ENCODE results near the gene CEACAM7.

The CEACAM7 gene

GRCh38 chr19:41700381-41701195 is 12.5 kb upstream of the CEACAM7 start:
- no peak for DNase-seq (ENCODE audit: low read depth in 2 of 2)

GRCh38 chr19:41699968-41700323 is 11.9 kb upstream of the CEACAM7 start:
- no peak for DNase-seq (ENCODE audit: low read depth in 2 of 2)

GRCh38 chr19:41699231-41699967 is 11.3 kb upstream of the CEACAM7 start:
- no peak for DNase-seq (ENCODE audit: low read depth in 2 of 2)

DNA sequence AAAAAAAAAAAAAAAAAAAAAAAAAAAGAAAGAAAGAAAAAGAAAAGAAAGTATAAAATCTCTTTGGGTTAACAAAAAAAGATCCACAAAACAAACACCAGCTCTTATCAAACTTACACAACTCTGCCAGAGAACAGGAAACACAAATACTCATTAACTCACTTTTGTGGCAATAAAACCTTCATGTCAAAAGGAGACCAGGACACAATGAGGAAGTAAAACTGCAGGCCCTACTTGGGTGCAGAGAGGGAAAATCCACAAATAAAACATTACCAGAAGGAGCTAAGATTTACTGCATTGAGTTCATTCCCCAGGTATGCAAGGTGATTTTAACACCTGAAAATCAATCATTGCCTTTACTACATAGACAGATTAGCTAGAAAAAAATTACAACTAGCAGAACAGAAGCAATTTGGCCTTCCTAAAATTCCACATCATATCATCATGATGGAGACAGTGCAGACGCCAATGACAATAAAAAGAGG is 10.7 kb upstream of the CEACAM7 start:
- DNase-seq (ENCODE audit: low read depth in 2 of 2), result no peak

DNA sequence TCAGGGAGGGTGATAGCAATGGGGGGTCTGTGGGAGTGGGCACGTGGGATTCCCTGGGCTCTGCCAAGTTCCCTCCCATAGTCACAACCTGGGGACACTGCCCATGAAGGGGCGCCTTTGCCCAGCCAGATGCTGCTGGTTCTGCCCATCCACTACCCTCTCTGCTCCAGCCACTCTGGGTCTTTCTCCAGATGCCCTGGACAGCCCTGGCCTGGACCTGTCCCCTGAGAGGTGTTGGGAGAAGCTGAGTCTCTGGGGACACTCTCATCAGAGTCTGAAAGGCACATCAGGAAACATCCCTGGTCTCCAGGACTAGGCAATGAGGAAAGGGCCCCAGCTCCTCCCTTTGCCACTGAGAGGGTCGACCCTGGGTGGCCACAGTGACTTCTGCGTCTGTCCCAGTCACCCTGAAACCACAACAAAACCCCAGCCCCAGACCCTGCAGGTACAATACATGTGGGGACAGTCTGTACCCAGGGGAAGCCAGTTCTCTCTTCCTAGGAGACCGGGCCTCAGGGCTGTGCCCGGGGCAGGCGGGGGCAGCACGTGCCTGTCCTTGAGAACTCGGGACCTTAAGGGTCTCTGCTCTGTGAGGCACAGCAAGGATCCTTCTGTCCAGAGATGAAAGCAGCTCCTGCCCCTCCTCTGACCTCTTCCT is 9.3 kb upstream of the CEACAM7 start:
- no peak for DNase-seq (ENCODE audit: low read depth in 2 of 2)

- no peak for DNase-seq (ENCODE audit: low read depth in 2 of 2)
These were observed 8.5 kb upstream of the CEACAM7 start for GRCh38 chr19:41696402-41697197.

DNA sequence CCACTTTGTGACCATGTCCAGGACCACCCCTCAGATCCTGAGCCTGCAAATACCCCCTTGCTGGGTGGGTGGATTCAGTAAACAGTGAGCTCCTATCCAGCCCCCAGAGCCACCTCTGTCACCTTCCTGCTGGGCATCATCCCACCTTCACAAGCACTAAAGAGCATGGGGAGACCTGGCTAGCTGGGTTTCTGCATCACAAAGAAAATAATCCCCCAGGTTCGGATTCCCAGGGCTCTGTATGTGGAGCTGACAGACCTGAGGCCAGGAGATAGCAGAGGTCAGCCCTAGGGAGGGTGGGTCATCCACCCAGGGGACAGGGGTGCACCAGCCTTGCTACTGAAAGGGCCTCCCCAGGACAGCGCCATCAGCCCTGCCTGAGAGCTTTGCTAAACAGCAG is 7.7 kb upstream of the CEACAM7 start:
- DNase-seq (ENCODE audit: low read depth in 2 of 2), result no peak

DNA sequence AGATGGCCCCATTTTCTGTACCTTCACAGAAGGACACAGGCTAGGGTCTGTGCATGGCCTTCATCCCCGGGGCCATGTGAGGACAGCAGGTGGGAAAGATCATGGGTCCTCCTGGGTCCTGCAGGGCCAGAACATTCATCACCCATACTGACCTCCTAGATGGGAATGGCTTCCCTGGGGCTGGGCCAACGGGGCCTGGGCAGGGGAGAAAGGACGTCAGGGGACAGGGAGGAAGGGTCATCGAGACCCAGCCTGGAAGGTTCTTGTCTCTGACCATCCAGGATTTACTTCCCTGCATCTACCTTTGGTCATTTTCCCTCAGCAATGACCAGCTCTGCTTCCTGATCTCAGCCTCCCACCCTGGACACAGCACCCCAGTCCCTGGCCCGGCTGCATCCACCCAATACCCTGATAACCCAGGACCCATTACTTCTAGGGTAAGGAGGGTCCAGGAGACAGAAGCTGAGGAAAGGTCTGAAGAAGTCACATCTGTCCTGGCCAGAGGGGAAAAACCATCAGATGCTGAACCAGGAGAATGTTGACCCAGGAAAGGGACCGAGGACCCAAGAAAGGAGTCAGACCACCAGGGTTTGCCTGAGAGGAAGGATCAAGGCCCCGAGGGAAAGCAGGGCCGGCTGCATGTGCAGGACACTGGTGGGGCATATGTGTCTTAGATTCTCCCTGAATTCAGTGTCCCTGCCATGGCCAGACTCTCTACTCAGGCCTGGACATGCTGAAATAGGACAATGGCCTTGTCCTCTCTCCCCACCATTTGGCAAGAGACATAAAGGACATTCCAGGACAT is 7.0 kb upstream of the CEACAM7 start:
- no peak for DNase-seq (ENCODE audit: low read depth in 2 of 2)

DNA sequence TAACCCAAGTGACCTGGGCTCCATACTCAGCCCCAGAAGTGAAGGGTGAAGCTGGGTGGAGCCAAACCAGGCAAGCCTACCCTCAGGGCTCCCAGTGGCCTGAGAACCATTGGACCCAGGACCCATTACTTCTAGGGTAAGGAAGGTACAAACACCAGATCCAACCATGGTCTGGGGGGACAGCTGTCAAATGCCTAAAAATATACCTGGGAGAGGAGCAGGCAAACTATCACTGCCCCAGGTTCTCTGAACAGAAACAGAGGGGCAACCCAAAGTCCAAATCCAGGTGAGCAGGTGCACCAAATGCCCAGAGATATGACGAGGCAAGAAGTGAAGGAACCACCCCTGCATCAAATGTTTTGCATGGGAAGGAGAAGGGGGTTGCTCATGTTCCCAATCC is 6.1 kb upstream of the CEACAM7 start:
- DNase-seq (ENCODE audit: low read depth in 2 of 2), result no peak

DNA sequence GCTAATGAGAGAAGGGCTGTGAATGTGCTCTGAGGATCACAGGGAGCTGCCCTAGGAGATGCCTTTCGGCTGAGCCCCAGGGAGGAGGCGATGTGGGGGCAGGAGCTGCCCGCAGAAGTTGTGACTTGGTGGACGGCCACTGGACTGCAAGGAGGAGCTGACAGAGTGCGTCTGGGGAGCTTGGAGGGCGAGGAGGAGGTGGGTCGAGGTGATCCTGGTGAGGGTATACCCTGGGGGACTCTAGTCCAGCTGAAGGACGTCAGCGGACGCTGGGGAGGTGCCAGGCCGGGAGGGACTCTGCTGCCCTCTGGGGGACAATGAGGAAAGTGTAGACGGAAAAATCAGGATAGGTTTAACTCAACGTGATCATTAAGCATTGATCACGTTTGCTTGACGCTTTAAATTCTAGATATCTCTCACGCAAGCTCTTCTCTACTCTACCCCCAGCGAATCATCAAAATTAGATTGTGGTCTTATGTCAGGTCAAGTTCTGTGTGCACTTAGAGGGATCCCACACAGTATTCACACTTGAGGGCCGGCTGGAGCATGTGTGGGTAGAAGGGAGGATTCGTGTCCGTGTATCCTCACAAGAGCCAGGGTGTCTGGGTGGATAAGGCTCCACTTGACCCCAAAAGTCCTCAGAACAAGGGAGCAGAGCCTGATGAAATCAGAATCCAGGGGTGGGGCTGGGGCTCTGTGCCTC is 3.3 kb upstream of the CEACAM7 start:
- DNase-seq (ENCODE audit: low read depth in 2 of 2), result peak in 1 of 2 donors; percentile 25

GRCh38 chr19:41690801-41691065 is 2.7 kb upstream of the CEACAM7 start:
- no peak for DNase-seq (ENCODE audit: low read depth in 2 of 2)

- DNase-seq (ENCODE audit: low read depth in 2 of 2), result no peak
These were observed 2.1 kb upstream of the CEACAM7 start for GRCh38 chr19:41689993-41690800.

GRCh38 chr19:41688687-41689086 is 617 bp upstream of the CEACAM7 start:
- no peak for DNase-seq (ENCODE audit: low read depth in 2 of 2)

DNA sequence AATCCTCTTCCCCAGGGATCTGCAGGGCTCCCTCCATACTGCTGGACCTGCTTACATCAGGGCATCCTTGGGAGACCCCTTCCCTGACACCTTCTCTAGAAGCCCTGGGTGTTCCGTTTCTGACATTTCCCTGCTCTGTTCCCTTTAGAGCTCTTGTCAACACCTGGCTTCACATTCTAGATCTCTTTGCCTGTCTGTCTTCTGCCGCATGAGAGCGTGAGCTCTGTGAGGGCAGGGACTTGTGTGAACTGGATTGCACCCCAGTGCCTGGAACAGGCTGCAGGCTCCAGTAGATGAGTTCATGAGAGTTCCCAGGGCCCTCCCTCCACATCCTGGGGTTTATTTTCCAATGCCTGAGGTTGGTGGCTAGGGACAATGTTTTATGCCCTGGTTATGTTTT is 651 bp downstream of the CEACAM7 start:
- DNase-seq (ENCODE audit: low read depth in 2 of 2), result no peak

GRCh38 chr19:41682437-41682836 is 5.6 kb downstream of the CEACAM7 start:
- no peak for DNase-seq (ENCODE audit: low read depth in 2 of 2)

DNA sequence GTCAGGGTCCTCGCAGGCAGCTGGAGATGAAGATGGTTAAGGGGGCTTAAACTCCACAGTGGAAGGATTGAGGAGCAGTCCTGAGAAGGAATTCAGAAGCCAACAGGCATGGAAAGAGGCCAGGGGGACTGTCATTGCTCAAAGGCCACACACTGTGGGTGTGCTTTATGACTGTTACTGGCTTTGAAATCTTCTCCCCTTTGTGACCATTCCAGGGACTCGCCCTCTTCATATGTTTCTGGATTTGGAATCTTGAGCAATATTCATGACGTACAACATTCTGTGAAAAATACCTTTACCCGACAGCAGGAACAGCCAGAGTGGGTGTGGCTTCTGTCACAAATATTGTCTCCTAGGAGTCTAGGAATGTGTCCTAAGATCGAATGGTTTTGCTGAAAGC is 16.6 kb downstream of the CEACAM7 start:
- DNase-seq (ENCODE audit: low read depth in 2 of 2), result no peak

DNA sequence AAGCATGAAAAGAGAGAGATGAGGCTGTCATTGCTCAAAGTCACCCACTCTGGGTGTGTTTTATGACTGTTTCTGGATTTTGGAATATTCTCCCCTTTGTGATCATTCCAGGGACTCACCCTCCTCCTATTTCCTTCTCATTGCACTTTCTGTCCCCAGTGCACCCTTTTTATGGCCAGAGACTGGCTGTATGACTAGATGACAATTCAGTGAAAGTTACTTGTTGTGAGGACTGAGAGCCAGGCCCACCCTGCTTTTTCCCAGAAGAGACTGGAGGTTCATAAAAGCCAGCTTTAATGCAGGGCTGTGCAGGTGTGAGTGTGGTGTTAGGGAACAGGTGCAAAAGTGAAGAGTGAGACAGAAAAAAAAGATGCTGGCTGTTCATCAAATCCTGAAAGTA is 17.3 kb downstream of the CEACAM7 start:
- DNase-seq (ENCODE audit: low read depth in 2 of 2), result no peak

DNA sequence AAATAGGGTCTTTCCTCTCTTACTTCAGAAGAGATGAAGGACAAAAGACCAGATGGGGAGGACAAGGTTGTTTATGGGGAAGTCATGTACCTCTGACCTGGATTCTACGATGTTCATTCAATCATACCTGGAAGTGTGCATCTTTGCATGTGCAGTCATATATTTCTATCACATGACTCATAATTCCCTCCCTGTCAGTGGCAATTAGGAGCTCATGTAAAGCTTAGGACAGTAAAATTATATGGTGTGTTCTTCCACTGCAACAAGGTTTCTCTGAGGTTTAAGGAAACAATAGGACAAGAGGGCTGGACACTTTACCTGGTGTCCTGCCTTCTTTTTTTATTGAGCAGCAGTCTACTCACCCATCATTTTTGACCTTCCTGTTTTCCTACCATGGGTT is 19.8 kb downstream of the CEACAM7 start:
- DNase-seq (ENCODE audit: low read depth in 2 of 2), result no peak

DNA sequence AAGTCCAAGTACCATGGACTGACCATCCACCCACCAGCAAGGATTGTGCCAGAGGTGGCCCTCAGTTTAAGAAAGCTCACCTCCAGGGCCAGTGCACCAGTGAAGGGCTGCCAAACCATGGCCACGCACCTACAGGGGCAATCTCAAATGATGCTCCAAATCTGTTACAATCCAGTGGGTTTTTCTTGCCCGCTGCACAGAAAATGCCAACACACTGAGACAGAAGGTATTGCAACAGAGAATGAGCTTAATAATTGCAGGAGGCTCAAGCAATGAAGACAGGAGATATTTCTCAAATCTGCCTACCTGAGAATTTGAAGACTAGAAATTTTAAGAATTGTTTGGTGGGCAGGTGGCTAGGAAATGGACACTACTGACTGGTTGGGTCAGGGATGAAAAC is 22.0 kb downstream of the CEACAM7 start:
- no peak for DNase-seq (ENCODE audit: low read depth in 2 of 2)

DNA sequence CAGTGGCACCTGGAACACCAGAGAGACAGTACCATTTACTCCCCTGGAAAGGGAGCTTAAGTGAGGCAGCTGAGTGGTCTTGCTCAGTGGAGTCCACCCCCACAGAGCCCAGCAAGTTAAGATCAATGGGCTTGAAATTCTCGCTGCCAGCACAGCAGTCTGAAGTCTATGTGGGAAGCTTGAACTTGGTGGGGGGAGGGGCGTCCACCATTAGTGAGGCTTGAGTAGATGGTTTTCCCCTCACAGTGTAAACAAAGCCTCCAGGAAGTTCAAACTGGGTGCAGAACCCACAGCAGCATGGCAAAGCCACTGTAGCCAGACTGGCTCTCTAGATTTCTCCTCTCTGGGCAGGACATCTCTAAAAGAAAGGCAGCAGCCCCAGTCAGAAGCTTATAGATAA is 30.9 kb downstream of the CEACAM7 start:
- DNase-seq (ENCODE audit: low read depth in 2 of 2), result no peak

All from stimulated activated CD4-positive, alpha-beta T cell treated with anti-CD3 and anti-CD28 coated beads, Interleukin-15, amount 100 ng/mL, for 48 hours (primary cell).